GM12892 (cell line): Measurements from ENCODE around the gene ASAH2.

Experiments
- DNase-seq: peaks from one replicate; pipeline ENCODE4 v3.0.0; 2011; ENCODE audit not compliant: insufficient read length
- FAIRE-seq: peaks from 2 replicates; lab custom pipeline; 2011; peaks lifted over from hg19 to GRCh38; lab: Jason Lieb, UNC
- POLR2A ChIP-seq: IDR thresholded peaks from 2 replicates; pipeline ENCODE4 v1.6.1; 2011; ENCODE audit warnings: low read depth, low read length, control low read depth
- POLR2AphosphoS5 ChIP-seq: IDR thresholded peaks from 2 replicates; pipeline ENCODE4 v1.6.1; 2011; ENCODE audit warnings: low read depth, low read length, control low read depth
- TAF1 ChIP-seq: IDR thresholded peaks from 2 replicates; pipeline ENCODE4 v1.6.1; 2011; ENCODE audit warnings: low read depth, mild to moderate bottlenecking, control low read depth, low read length, borderline replicate concordance

ASAH2 gene

GRCh38 chr10:50221470-50221869 lies 29.8 kb downstream of the ASAH2 start:
- FAIRE-seq (no peak), DNase-seq (no peak)
- no peak for TF ChIP-seq TAF1
- TF ChIP-seq POLR2AphosphoS5 = no peak
- no peak for TF ChIP-seq POLR2A

GRCh38 chr10:50219646-50220045 lies 31.7 kb downstream of the ASAH2 start:
- no peak for DNase-seq
- no peak for FAIRE-seq
- TF ChIP-seq POLR2A = no peak
- no peak for TF ChIP-seq POLR2AphosphoS5
- no peak for TF ChIP-seq TAF1

GRCh38 chr10:50219200-50219599 lies 32.1 kb downstream of the ASAH2 start:
- TF ChIP-seq POLR2AphosphoS5 (no peak), POLR2A (no peak), TAF1 (no peak)
- FAIRE-seq (no peak), DNase-seq (no peak)

- FAIRE-seq (no peak), DNase-seq (no peak)
- no peak for TF ChIP-seq POLR2A
- no peak for TF ChIP-seq TAF1
- no peak for TF ChIP-seq POLR2AphosphoS5
These were observed 34.4 kb downstream of the ASAH2 start for GRCh38 chr10:50216894-50217293.

DNA sequence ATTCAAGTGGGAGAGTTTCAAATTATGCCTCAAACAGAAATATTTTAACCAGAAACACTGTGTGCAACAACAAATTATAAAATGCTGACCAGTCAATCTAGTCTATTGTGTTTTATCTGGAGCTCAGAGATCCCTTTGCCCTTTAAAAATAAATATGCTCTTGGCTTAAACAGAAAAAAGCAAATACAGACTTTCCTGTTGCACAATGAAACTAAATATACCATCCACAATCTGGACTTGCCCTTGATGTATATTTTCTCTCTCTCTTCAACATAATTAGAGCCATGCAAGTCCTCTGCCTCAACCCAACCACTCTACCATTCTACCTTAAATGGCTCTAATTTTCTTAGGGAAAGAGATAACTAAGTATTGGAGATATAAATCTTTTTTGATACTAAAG lies 34.9 kb downstream of the ASAH2 start:
- FAIRE-seq (no peak), DNase-seq (no peak)
- TF ChIP-seq TAF1 (no peak), POLR2A (no peak), POLR2AphosphoS5 (no peak)

DNA sequence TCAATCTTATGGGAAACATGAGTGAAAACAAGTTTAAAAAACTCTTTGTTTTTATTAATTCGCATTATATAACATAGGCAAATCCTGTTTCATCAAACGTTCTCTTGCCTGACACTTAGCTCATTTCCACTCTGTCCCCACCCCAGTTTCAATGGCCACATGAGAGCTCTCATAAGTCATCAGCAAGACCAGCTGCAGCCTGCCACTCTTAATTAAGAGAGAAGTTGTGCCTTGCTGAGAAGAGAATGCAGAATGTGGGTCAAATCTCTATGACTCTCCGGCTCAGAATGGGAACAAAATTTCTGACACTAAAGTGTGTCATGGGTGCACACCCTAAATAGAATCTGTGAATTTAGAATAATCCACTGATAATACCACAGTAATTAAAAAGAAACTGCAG lies 39.6 kb downstream of the ASAH2 start:
- FAIRE-seq = no peak
- DNase-seq = no peak

DNA sequence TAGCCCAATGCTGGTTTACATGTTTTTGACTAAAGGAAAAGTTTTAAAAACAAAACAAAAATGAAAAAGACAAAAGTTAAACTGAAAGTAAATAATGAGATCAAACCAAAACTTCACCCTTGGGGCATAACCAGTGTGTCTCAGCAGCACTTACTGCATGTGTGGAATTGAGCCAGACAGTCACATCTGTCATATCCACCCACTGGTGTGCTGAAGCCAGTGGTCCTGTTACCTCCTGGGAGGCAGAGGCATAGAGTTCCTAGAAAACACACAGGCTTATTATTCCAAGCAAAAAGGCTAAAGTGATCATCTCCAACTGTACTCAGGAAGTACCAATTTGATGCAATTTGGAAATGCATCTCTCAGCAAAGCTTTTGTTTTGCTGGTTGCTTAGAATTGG lies 40.4 kb downstream of the ASAH2 start:
- TF ChIP-seq POLR2AphosphoS5 (no peak), POLR2A (no peak), TAF1 (no peak)
- no peak for DNase-seq
- FAIRE-seq = no peak

More for the DNA sequence above, 39.6 kb downstream of the ASAH2 start:
- TF ChIP-seq TAF1 = no peak
- no peak for TF ChIP-seq POLR2AphosphoS5
- no peak for TF ChIP-seq POLR2A
